ENCODE data around the gene SCN1A.

Gene SCN1A

DNA sequence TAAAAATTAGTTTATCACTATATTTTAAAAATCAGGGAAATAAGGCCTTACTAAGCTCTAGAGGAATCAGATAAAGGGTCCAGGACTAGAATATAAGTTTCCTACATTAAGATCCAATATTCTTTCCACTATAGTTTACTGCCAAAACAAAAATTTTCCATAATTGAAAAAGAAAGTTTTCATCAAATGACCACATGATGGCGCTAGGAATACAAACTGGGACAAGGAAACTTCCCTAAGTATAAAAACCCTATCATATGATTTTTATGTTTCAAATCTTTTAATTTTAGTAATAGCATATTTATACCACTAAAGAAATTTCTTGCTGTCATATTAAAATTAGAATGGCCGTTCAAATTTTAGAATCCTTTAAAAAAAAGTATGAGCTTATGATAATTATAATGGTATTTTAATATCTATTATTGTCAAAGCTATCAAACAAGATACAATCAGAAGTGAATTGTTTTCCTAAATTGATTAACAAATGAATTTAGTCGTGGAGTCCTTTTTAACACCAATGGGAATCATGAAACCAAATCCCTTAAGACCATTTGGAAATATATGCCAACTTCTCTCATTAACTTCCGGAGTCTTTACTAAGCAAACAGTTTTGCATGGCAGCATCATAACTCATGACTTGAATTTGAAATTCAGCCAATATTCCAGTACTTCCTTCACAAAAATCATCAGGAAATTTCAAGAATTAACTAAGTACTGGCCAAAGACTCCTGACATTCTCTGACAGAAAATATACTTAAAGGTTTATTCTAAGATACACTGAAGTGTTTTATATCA is 70.3 kb downstream of the SCN1A start:
- in situ Hi-C loops (cut with HindIII; ENCODE audit: low sequenced_read_pairs) = no loop called here

DNA sequence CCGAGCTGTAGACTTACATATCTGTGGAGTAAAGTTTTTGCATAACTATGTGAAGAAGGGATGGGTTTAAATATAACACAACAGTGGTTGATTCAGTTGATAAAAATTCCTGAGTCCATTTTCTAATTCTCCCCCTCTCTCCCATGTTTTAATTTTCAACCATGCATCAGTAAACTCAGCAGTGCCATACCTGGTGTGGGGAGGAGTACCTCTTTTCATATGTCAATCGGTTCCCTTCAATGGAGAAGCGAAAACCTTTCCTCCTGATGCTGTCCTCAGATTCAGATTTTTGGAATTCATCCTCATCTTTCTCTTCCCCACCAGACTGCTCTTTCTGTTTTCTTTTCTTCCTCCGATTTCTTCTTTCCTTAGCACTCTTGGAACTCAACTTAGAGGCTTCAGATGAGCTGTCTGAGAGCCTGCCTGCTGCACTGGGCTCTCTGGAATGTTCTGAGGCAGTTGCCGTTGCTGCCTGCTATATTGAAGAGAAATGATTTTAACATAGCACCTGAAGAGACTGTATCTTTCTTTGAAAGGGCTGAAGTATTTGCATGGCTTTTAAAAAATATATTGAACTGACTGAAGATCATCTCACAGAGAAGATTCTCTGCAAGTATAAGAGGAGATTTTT is 82.9 kb downstream of the SCN1A start:
- in situ Hi-C loops (cut with HindIII; ENCODE audit: low sequenced_read_pairs) = no loop called here
- TF ChIP-seq, protein P1, sequence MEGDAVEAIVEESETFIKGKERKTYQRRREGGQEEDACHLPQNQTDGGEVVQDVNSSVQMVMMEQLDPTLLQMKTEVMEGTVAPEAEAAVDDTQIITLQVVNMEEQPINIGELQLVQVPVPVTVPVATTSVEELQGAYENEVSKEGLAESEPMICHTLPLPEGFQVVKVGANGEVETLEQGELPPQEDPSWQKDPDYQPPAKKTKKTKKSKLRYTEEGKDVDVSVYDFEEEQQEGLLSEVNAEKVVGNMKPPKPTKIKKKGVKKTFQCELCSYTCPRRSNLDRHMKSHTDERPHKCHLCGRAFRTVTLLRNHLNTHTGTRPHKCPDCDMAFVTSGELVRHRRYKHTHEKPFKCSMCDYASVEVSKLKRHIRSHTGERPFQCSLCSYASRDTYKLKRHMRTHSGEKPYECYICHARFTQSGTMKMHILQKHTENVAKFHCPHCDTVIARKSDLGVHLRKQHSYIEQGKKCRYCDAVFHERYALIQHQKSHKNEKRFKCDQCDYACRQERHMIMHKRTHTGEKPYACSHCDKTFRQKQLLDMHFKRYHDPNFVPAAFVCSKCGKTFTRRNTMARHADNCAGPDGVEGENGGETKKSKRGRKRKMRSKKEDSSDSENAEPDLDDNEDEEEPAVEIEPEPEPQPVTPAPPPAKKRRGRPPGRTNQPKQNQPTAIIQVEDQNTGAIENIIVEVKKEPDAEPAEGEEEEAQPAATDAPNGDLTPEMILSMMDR (IDR thresholded peaks at IDR 0.05; ENCODE audit: low read depth, low read length, missing control alignments) = no peak

More for the DNA sequence above, 70.3 kb downstream of the SCN1A start:
- H3K4me3 ChIP-seq (ENCODE audit: low read depth, low read length) = no peak overlapping the region
- peak; percentile 12 for DNase-seq (ENCODE audit: low read depth)
- TF ChIP-seq, protein P1 (IDR thresholded peaks at IDR 0.05; ENCODE audit: low read depth, low read length, missing control alignments) = peak; percentile 25

DNA sequence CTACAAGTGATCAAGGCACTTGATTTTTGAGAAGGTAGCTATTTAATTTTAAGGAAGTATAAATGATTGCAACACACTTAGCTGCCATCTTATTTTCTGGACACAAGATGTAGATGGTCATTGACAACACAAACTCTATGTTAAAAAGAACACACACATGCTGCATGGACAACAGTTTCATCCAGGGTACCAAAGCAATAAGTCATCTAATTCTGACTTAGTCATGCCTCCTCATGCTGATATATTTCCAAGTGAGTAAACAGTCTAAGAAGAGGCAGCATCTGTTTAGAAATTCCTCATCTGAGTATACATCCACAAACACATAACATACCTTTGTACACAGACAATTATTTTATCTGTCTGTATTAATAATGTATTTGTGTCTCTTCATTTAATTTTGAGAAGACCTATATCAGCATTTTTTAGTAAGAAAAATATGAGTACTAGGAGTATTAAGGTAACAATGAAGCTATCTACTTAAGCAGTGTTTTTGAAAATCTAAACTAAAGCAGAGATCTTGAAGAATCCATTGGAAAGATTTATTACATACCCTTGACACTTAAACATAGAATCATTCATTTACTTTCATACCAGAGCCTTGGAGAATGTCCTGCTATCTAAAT is 84.9 kb downstream of the SCN1A start:
- H3K4me3 ChIP-seq (ENCODE audit: low read depth, low read length) = no peak overlapping the region
- in situ Hi-C loops (cut with HindIII; ENCODE audit: low sequenced_read_pairs) = no loop called here
- TF ChIP-seq, protein P1 (IDR thresholded peaks at IDR 0.05; ENCODE audit: low read depth, low read length, missing control alignments) = no peak
- no peak for DNase-seq (ENCODE audit: low read depth)

More for the DNA sequence above, 82.9 kb downstream of the SCN1A start:
- no peak for DNase-seq (ENCODE audit: low read depth)
- H3K4me3 ChIP-seq (ENCODE audit: low read depth, low read length) = no peak overlapping the region

DNA sequence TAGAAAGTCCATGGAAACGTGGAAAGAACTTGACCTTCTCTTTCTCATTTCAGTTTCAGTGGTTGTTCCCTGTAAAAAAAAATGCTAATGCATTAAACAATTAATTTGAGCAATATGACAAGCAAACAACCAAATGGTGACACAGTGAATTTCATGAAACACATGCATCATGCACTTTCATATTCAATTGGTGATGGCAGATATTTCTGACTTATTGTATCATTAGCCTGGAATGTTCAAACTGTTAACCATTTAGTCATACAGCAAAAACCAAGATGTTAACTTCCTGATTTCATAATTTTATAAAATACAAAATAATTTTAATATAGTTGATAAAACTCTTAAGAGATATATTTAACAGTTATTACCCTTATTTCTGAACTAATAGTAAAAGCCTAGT is 85.5 kb downstream of the SCN1A start:
- in situ Hi-C loops (cut with HindIII; ENCODE audit: low sequenced_read_pairs) = no loop called here
- no peak overlapping the region for H3K4me3 ChIP-seq (ENCODE audit: low read depth, low read length)
- TF ChIP-seq, protein P1 (IDR thresholded peaks at IDR 0.05; ENCODE audit: low read depth, low read length, missing control alignments) = no peak
- DNase-seq (ENCODE audit: low read depth) = no peak

DNA sequence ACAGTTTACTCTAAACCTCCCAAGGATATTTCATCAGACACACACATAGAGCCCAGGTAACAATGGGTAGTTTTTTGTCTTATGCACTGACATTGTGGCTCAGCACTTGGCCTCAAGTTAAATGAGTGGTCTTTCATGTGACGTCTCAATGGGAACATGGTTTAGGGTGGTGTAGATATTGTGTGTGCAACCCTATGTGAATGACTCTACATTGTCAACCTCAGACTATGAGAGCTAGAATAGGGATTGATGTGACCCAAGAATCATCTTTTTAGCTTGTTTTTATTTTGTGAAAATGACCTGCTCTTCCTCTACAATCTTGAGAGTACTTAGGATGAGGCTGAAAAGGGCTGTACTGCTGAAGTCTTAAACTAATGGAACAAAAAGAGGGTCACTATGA is 86.2 kb downstream of the SCN1A start:
- no peak overlapping the region for H3K4me3 ChIP-seq (ENCODE audit: low read depth, low read length)
- no peak for DNase-seq (ENCODE audit: low read depth)
- TF ChIP-seq, protein P1 (IDR thresholded peaks at IDR 0.05; ENCODE audit: low read depth, low read length, missing control alignments) = no peak
- in situ Hi-C loops (cut with HindIII; ENCODE audit: low sequenced_read_pairs) = no loop called here

DNA sequence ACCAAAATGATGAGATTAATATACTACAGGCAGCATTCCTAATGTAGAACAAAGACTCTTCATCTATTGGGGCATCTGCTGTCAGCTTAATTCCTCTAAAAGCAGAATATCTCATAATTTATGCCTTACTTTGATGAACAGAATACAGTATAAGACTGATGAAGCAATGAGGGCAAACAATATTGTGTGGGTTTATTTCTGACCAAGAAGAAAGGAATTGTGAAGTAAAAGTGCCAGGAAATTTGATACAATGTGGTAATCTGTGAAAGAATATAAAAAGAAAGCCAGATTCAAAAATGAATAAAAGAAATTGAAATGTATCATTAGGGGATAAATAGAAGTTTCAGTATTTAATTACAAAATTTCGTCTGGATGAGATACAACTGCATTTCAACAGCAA is 95.5 kb downstream of the SCN1A start:
- in situ Hi-C loops (cut with HindIII; ENCODE audit: low sequenced_read_pairs) = no loop called here
- DNase-seq (ENCODE audit: low read depth) = no peak
- no peak overlapping the region for H3K4me3 ChIP-seq (ENCODE audit: low read depth, low read length)
- TF ChIP-seq, protein P1 (IDR thresholded peaks at IDR 0.05; ENCODE audit: low read depth, low read length, missing control alignments) = no peak

Data from astrocyte of the cerebellum (primary cell).